IMR-90 (cell line): ENCODE data around the gene HECW1. TPM values are rescaled to one million over a fixed set of nuclear protein-coding genes. Genes with fewer than 3 reads are reported as not detected.
A peak's percentile ranks its signal among the peaks of the same experiment; 100 is the strongest.

Experiments used
- ATAC-seq: fragments of 200-7000 bp; cut with Tn5 transposase; 2 replicates; pipeline ENCODE4 v1.9.1; 2020; ENCODE audit warnings: low read depth, mild to moderate bottlenecking, moderate library complexity
- BruUV-seq: library from RNA; stranded (reverse); fragments of 400-500 nt; replicated peaks from 2 replicates; lab custom pipeline; 2021; lab: Mats Ljungman, UMichigan
- CTCF ChIA-PET: fragments of 300-600 bp; formaldehyde crosslinking; extraction: SDS; loops from one replicate; lab custom pipeline; 2021; ENCODE audit warnings: antibody characterized with exemption; lab: Yijun Ruan, JAX
- POLR2A ChIA-PET: fragments of 300-600 bp; sonication (Branson Sonifier 250); formaldehyde crosslinking; loops from one replicate; lab custom pipeline; 2022; ENCODE audit warnings: antibody characterized with exemption; ENCODE audit not compliant: unreplicated experiment; lab: Charles Lee
- DNase-seq: peaks from one replicate; pipeline ENCODE4 v3.0.0; 2013
- H2AFZ ChIP-seq: replicated peaks from 2 replicates; pipeline ENCODE3; 2013; ENCODE audit warnings: low read length, mild to moderate bottlenecking; ENCODE audit not compliant: poor library complexity
- H2AK5ac ChIP-seq: 2 replicates; pipeline ENCODE4 v1.6.1; 2013; ENCODE audit warnings: low read depth, low read length, inconsistent platforms
- H2AK9ac ChIP-seq: replicated peaks from 2 replicates; pipeline ENCODE3; 2013; ENCODE audit warnings: mild to moderate bottlenecking, low read depth, low read length, moderate library complexity; ENCODE audit not compliant: poor library complexity
- H2BK120ac ChIP-seq: 2 replicates; pipeline ENCODE4 v1.6.1; 2013; ENCODE audit warnings: low read depth, low read length, inconsistent platforms
- H2BK15ac ChIP-seq: 3 replicates; pipeline ENCODE4 v1.6.1; 2013; ENCODE audit warnings: low read depth, low read length, inconsistent platforms
- H2BK20ac ChIP-seq: 2 replicates; pipeline ENCODE4 v1.6.1; 2013; ENCODE audit warnings: low read depth, mild to moderate bottlenecking, inconsistent platforms, low read length, moderate library complexity
- H2BK5ac ChIP-seq: 2 replicates; pipeline ENCODE4 v1.6.1; 2013; ENCODE audit warnings: mild to moderate bottlenecking, low read depth, low read length, inconsistent platforms; ENCODE audit not compliant: poor library complexity, severe bottlenecking
- H3K14ac ChIP-seq: replicated peaks from 2 replicates; pipeline ENCODE4 v1.6.1; 2013; ENCODE audit warnings: low read depth, low read length, inconsistent platforms
- H3K18ac ChIP-seq: 2 replicates; pipeline ENCODE4 v1.6.1; 2013; ENCODE audit warnings: low read depth, low read length, control low read depth
- H3K23ac ChIP-seq: 2 replicates; pipeline ENCODE4 v1.6.1; 2013; ENCODE audit warnings: low read depth, low read length, inconsistent platforms
- H3K27ac ChIP-seq: 2 replicates; pipeline ENCODE4 v1.5.1; 2013; ENCODE audit warnings: mild to moderate bottlenecking, control low read depth, low read length; ENCODE audit not compliant: insufficient read depth
- H3K27me3 ChIP-seq: 2 replicates; pipeline ENCODE4 v1.6.1; 2013; ENCODE audit warnings: low read length; ENCODE audit not compliant: control insufficient read depth, insufficient read depth
- H3K36me3 ChIP-seq: 2 replicates; pipeline ENCODE4 v1.6.1; 2013; ENCODE audit warnings: low read length, mixed read lengths; ENCODE audit not compliant: control insufficient read depth, insufficient read depth
- H3K4ac ChIP-seq: 2 replicates; pipeline ENCODE4 v1.6.1; 2013; ENCODE audit warnings: low read depth, low read length, inconsistent platforms
- H3K4me1 ChIP-seq: 2 replicates; pipeline ENCODE4 v1.6.1; 2013; ENCODE audit warnings: low read length, mixed read lengths; ENCODE audit not compliant: control insufficient read depth, insufficient read depth
- H3K4me2 ChIP-seq: 2 replicates; pipeline ENCODE4 v1.6.1; 2013; ENCODE audit warnings: low read depth, mild to moderate bottlenecking, control low read depth, low read length, moderate library complexity
- H3K4me3 ChIP-seq: 2 replicates; pipeline ENCODE4 v1.5.1; 2013; ENCODE audit warnings: low read depth, mild to moderate bottlenecking, control low read depth, low read length, moderate library complexity; ENCODE audit not compliant: insufficient read depth
- H3K56ac ChIP-seq: 2 replicates; pipeline ENCODE4 v1.6.1; 2013; ENCODE audit warnings: low read length, inconsistent platforms; ENCODE audit not compliant: insufficient read depth; ENCODE audit errors: extremely low read depth
- H3K79me1 ChIP-seq, 2 experiments: 2 replicates each; pipeline ENCODE4 v1.6.1; 2013; ENCODE audit warnings: low read length in 2 of 2, inconsistent platforms in 1 of 2, low read depth in 1 of 2
- H3K9ac ChIP-seq: 2 replicates; pipeline ENCODE4 v1.6.1; 2013; ENCODE audit warnings: low read depth, low read length, control low read depth
- H3K9me1 ChIP-seq: 2 replicates; pipeline ENCODE4 v1.6.1; 2013; ENCODE audit warnings: low read length, inconsistent platforms; ENCODE audit not compliant: insufficient read depth
- H3K9me3 ChIP-seq: 2 replicates; pipeline ENCODE4 v1.6.1; 2013; ENCODE audit warnings: low read length; ENCODE audit not compliant: control insufficient read depth, insufficient read depth
- H4K20me1 ChIP-seq: 2 replicates; pipeline ENCODE4 v1.6.1; 2013; ENCODE audit warnings: low read length, inconsistent platforms; ENCODE audit not compliant: insufficient read depth
- H4K5ac ChIP-seq: 2 replicates; pipeline ENCODE4 v1.6.1; 2013; ENCODE audit warnings: mild to moderate bottlenecking, low read depth, low read length, control low read depth
- H4K8ac ChIP-seq, 2 experiments: 2 replicates each; pipeline ENCODE4 v1.6.1; 2013; ENCODE audit warnings: low read depth in 2 of 2, low read length in 2 of 2, control low read depth in 1 of 2, inconsistent platforms in 1 of 2
- H4K91ac ChIP-seq: 2 replicates; pipeline ENCODE4 v1.6.1; 2013; ENCODE audit warnings: low read depth, low read length, inconsistent platforms; ENCODE audit not compliant: insufficient read depth
- SMC3 ChIP-seq: fragments of 150-350 bp; IDR thresholded peaks from 2 replicates; pipeline ENCODE4 v1.6.1; 2016; ENCODE audit warnings: low read depth, mild to moderate bottlenecking, antibody characterized with exemption, low read length, moderate library complexity
- WGBS, 2 experiments: methylation state at CpG; one replicate each; pipeline versions ENCODE4 v1.1.5 to v1.1.7; 2013; ENCODE audit warnings: missing lambda C conversion rate in 2 of 2; ENCODE audit not compliant: insufficient read length in 1 of 2; ENCODE audit errors: extremely low coverage in 2 of 2; 5-methylcytosine and 5-hydroxymethylcytosine counted together
- dilution Hi-C: fragments of 300-500 bp; cut with HindIII; formaldehyde crosslinking; loops from one replicate; pipeline ENCODE4 v1.14.3; 2018; ENCODE audit warnings: low sequenced_read_pairs; ENCODE audit not compliant: unreplicated experiment
- in situ Hi-C: fragments of 300-500 bp; cut with MboI; formaldehyde crosslinking; loops from 3 replicates; pipeline ENCODE4 v1.14.3; 2019; ENCODE audit warnings: low sequenced_read_pairs, inconsistent platforms, mixed read lengths
- intact Hi-C: fragments of 100-400 bp; cut with micrococcal nuclease; formaldehyde crosslinking; loops from 2 replicates; pipeline ENCODE4 v1.10.0; 2022
- polyA plus RNA-seq, 3 experiments: library from polyadenylated mRNA; depleted of rRNA; stranded (reverse); fragments of >200 nt; gene quantifications; 2 replicates each; pipeline ENCODE4 v1.2.3, GENCODE V29; 2012; ENCODE audit warnings: low replicate concordance in 1 of 3
- total RNA-seq: library from RNA; depleted of rRNA; stranded (reverse); fragments of >200 nt; gene quantifications from 2 replicates; pipeline ENCODE4 v1.2.3, GENCODE V29; 2012

Gene HECW1
- total and polyA plus RNA-seq, 2 of the 4 experiments (the other 2 are of a cell fraction), result 0.56 to 1.3 TPM

DNA sequence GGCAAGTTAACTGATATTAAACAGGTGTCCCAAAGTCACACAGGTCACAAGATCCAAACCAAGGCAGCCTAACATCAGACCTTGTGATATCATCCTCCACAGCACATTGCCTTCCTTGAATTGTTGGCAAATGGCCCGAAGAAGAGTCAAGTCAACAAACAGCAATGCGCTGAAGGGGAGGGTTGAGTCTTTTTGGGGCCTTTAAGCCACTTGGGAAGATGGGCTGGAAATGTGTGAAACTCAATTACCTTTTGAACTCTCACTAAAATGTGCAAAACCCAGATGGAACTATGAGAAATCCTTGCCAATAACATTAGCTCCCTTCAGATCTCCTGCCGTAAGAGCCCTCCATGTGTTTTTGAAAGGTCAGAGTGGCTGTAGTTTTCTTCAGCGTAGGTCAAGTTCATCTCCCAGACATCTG lies 422.6 kb downstream of the HECW1 start:
- Histone ChIP-seq H2AK9ac (no peak overlapping the region), H2BK15ac (peak overlapping the region; percentile 9; the same call in 1 of the 3 replicates), H4K91ac (peak overlapping the region; percentile 33; the same call in 1 of the 2 replicates), H3K36me3 (no peaks in the 10 kb centered on the region), H3K27ac (peak overlapping the region; percentile 73; the same call in 1 of the 2 replicates), H3K4me1 (peaks cover 34% of the 10 kb centered on the region), H3K9ac (no peak overlapping the region), H3K9me3 (no peaks in the 10 kb centered on the region), H2AK5ac (peak overlapping the region; percentile 53; the same call in 1 of the 2 replicates), H2AFZ (no peak overlapping the region), H3K14ac (peak overlapping the region; percentile 55; the same call in 1 of the 2 replicates), H3K9me1 (peaks cover 24% of the 10 kb centered on the region), H3K27me3 (peaks cover 25% of the 10 kb centered on the region), H2BK5ac (no peak overlapping the region), H3K56ac (no peak overlapping the region), H3K4me3 (no peak overlapping the region), H3K4me2 (no peak overlapping the region), H4K5ac (peak overlapping the region; percentile 37; the same call in 1 of the 2 replicates), H3K79me1 (no peaks in the 10 kb centered on the region), H3K23ac (no peak overlapping the region), H4K20me1 (peaks cover 14% of the 10 kb centered on the region; the same call in 1 of the 2 replicates), H2BK120ac (no peak overlapping the region), H3K4ac (peak overlapping the region; percentile 11), H2BK20ac (peak overlapping the region; percentile 27), H3K18ac (peak overlapping the region; percentile 77), H4K8ac (no peak overlapping the region)
- no peak for TF ChIP-seq SMC3
- no TSS peak for BruUV-seq
- dilution Hi-C loops (no loop called here), intact Hi-C loops (no loop called here), in situ Hi-C loops (no loop called here)
- CTCF ChIA-PET, result no interaction called here
- no peak for DNase-seq
- no peak for ATAC-seq
- WGBS, 2 experiments, result no CpG with 5 or more reads among the region's 4 CpGs
- POLR2A ChIA-PET, result no interaction called here
